CD4-positive, alpha-beta T cell treated with Interleukin-12 subunit alpha and Interleukin-12 subunit beta, for 1 hour (primary cell): ENCODE results near the gene CHRNE.

Experiments
- DNase-seq: peaks from one replicate; pipeline ENCODE4 v3.0.0-alpha.2; 2020

Gene CHRNE

GRCh38 chr17:4851084-4851483 lies 51.8 kb downstream of the CHRNE start:
- no peak for DNase-seq

DNA sequence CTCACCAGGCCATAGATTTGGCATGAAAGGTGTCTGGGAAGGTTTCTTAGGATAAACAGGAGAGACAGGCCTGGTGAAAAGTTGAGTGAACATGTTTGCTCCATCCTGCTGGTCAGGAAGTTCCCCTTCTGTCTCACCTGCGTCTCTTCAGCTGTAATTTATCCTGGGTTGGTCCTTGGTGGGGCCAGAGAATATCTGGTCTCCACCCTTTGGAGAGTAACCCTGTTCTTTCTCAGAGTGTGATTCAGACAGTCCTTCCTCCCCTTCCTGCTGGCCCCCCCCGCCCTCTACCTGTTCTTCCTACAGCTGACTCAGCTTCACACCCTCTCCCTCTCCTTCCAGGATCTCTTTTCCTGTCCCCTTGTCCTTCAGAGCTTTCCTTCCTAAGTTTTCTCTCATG lies 52.7 kb downstream of the CHRNE start:
- no peak for DNase-seq

DNA sequence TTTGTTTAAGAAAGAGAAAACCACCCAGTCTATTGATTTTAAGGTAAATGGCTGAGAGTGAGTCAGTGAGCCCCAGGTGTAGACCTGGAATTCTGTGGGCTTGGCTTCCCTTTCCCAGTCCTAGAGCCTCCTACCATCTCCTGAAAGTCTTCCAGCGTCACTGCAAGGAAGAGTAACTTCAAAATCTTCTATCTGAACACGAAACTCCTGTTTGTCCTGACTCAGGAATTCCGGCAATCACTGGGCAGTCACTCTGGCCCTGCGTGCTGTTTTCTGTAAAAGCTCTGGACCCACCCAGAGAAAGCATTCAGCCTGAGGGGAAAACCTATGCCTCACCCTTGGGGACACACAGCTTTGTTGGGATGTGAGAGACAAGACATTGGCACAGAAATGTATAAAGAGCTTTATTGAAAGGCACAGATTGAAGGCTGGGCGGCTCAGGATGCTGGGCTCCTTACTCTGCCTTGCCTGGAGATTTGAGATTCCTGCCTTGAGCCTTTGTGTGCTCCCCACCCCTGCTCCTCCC lies 53.8 kb downstream of the CHRNE start:
- DNase-seq: no peak
